CD4-positive, alpha-beta T cell (primary cell): Measurements from ENCODE around the gene ADGRA3. TPM values are rescaled to one million over a fixed set of nuclear protein-coding genes. Genes with fewer than 3 reads are reported as not detected.

Experiments
- ATAC-seq: fragments of 200-7000 bp; cut with Tn5 transposase; one replicate; pipeline ENCODE4 v1.10.0; 2022; ENCODE audit warnings: mild to moderate bottlenecking; ENCODE audit not compliant: poor library complexity
- CTCF ChIA-PET: fragments of 350-600 bp; sonication (Branson Sonifier 250); formaldehyde crosslinking; loops from one replicate; lab custom pipeline; 2021; ENCODE audit warnings: antibody characterized with exemption, inconsistent platforms; lab: Charles Lee
- POLR2A ChIA-PET: fragments of 350-600 bp; sonication (Branson Sonifier 250); formaldehyde crosslinking; loops from one replicate; lab custom pipeline; 2021; ENCODE audit warnings: antibody characterized with exemption, inconsistent platforms; lab: Charles Lee
- DNase-seq, 14 experiments: peaks; one replicate each; pipeline ENCODE4 v3.0.0-alpha.2; 2013 to 2020; ENCODE audit warnings: mixed read lengths in 2 of 14
- H3K27ac ChIP-seq, 2 donors: one replicate each; pipeline versions ENCODE4 v1.5.1 to v1.7.0; 2013; ENCODE audit warnings: low read length in 2 of 2, low read depth in 1 of 2, mild to moderate bottlenecking in 1 of 2
- H3K27me3 ChIP-seq, 2 experiments: 1 replicate in 1 of 2; 2 replicates in 1 of 2; pipeline versions ENCODE4 v1.6.1 to v1.7.0; 2013; ENCODE audit warnings: low read length in 2 of 2, control low read depth in 1 of 2, mild to moderate bottlenecking in 1 of 2, moderate library complexity in 1 of 2; ENCODE audit not compliant: insufficient read depth in 2 of 2, control insufficient read depth in 1 of 2
- H3K36me3 ChIP-seq: one replicate; pipeline ENCODE4 v1.6.1; 2013; ENCODE audit warnings: low read length, control low read depth; ENCODE audit not compliant: insufficient read depth
- H3K4me1 ChIP-seq: one replicate; pipeline ENCODE4 v1.6.1; 2013; ENCODE audit warnings: low read length, control low read depth; ENCODE audit not compliant: insufficient read depth
- H3K4me3 ChIP-seq: one replicate; pipeline ENCODE4 v1.5.1; 2013; ENCODE audit warnings: mild to moderate bottlenecking, low read length, moderate library complexity
- H3K9me3 ChIP-seq, 2 experiments: 1 replicate in 1 of 2; 2 replicates in 1 of 2; pipeline versions ENCODE4 v1.6.1 to v1.7.0; 2013; ENCODE audit warnings: low read length in 2 of 2, mild to moderate bottlenecking in 2 of 2, control low read depth in 1 of 2, moderate library complexity in 1 of 2; ENCODE audit not compliant: control insufficient read depth in 1 of 2, insufficient read depth in 1 of 2
- H3K27ac Mint-ChIP-seq: one replicate; pipeline ENCODE4 v1.8.0; 2020; ENCODE audit warnings: mixed read lengths
- H3K27me3 Mint-ChIP-seq: one replicate; pipeline ENCODE4 v1.8.0; 2021; ENCODE audit warnings: mixed read lengths
- H3K36me3 Mint-ChIP-seq: one replicate; pipeline ENCODE4 v1.8.0; 2021; ENCODE audit warnings: low read depth, mixed read lengths
- H3K4me1 Mint-ChIP-seq: one replicate; pipeline ENCODE4 v1.8.0; 2021; ENCODE audit warnings: low read depth, mixed read lengths
- H3K4me3 Mint-ChIP-seq: one replicate; pipeline ENCODE4 v1.8.0; 2020; ENCODE audit warnings: mild to moderate bottlenecking, mixed read lengths
- H3K9me3 Mint-ChIP-seq: one replicate; pipeline ENCODE4 v1.8.0; 2020; ENCODE audit warnings: mixed read lengths
- CTCF ChIP-seq: fragments of 200-600 bp; IDR thresholded peaks from one replicate; pipeline ENCODE4 v1.8.0; 2022; ENCODE audit warnings: antibody characterized with exemption, mild to moderate bottlenecking
- intact Hi-C, 2 experiments: fragments of 100-400 bp; cut with DNase I in 1 of 2; cut with micrococcal nuclease in 1 of 2; formaldehyde crosslinking; loops; one replicate each; pipeline versions ENCODE4 v1.15.1 to v1.9.0; 2023 to 2025; cut with DNase I, micrococcal nuclease
- total RNA-seq, 174 experiments: library from RNA in 2 of 174; stranded (reverse) in 2 of 174; gene quantifications; one replicate each; pipeline ENCODE4 v1.2.3 and lab custom pipeline; 2021 to 2026

The ADGRA3 gene
- total RNA-seq, 2 experiments from 2014 or later = 2.2 to 3.1 TPM

GRCh38 chr4:22551550-22551949, 35.7 kb upstream of the ADGRA3 start:
- ChIA-PET CTCF (no interaction called here), POLR2A (no interaction called here)
- intact Hi-C loops = no loop called here
- no peak for DNase-seq
- Mint-ChIP-seq H3K4me3 (no peak overlapping the region), H3K27me3 (no peaks in the 10 kb centered on the region), H3K9me3 (peaks cover 3% of the 10 kb centered on the region), H3K36me3 (no peaks in the 10 kb centered on the region), H3K27ac (no peak overlapping the region), H3K4me1 (no peaks in the 10 kb centered on the region)
- no peak for ATAC-seq
- Histone ChIP-seq H3K27ac (no peak overlapping the region), H3K27me3 (no peaks in the 10 kb centered on the region), H3K4me1 (no peaks in the 10 kb centered on the region), H3K36me3 (no peaks in the 10 kb centered on the region), H3K4me3 (no peak overlapping the region), H3K9me3 (peaks cover 0 to under 1% of the 10 kb centered on the region in 2 experiments)
- no peak for TF ChIP-seq CTCF

GRCh38 chr4:22546299-22546698, 30.4 kb upstream of the ADGRA3 start:
- H3K36me3 Mint-ChIP-seq = no peaks in the 10 kb centered on the region
- H3K27ac ChIP-seq = no peak overlapping the region
- no peaks in the 10 kb centered on the region for H3K4me1 Mint-ChIP-seq
- no peak overlapping the region for H3K4me3 Mint-ChIP-seq
- H3K9me3 Mint-ChIP-seq = peaks cover 8% of the 10 kb centered on the region
- H3K9me3 ChIP-seq = peaks cover 0 to 6% of the 10 kb centered on the region in 2 experiments
- ChIA-PET CTCF (no interaction called here), POLR2A (no interaction called here)
- no peak for TF ChIP-seq CTCF
- no peaks in the 10 kb centered on the region for H3K4me1 ChIP-seq
- DNase-seq (no peak), ATAC-seq (no peak)
- H3K36me3 ChIP-seq = no peaks in the 10 kb centered on the region
- H3K27ac Mint-ChIP-seq = no peak overlapping the region
- no peaks in the 10 kb centered on the region for H3K27me3 Mint-ChIP-seq
- H3K27me3 ChIP-seq = no peaks in the 10 kb centered on the region
- intact Hi-C loops = no loop called here
- H3K4me3 ChIP-seq = no peak overlapping the region

- no peak overlapping the region for H3K27ac Mint-ChIP-seq
Measured at GRCh38 chr4:22539251-22539650, 23.4 kb upstream of the ADGRA3 start.

More at GRCh38 chr4:22539251-22539650, 23.4 kb upstream of the ADGRA3 start:
- no peak overlapping the region for H3K27ac ChIP-seq
- Mint-ChIP-seq H3K9me3 (peaks cover 9% of the 10 kb centered on the region), H3K36me3 (peaks cover 6% of the 10 kb centered on the region), H3K4me1 (no peaks in the 10 kb centered on the region), H3K27me3 (no peaks in the 10 kb centered on the region), H3K4me3 (no peak overlapping the region)
- no peaks in the 10 kb centered on the region for H3K4me1 ChIP-seq
- no peaks in the 10 kb centered on the region for H3K9me3 ChIP-seq
- H3K36me3 ChIP-seq = no peaks in the 10 kb centered on the region
- ATAC-seq (no peak), DNase-seq (no peak)
- intact Hi-C loops = no loop called here
- no peak for TF ChIP-seq CTCF
- H3K27me3 ChIP-seq = no peaks in the 10 kb centered on the region
- H3K4me3 ChIP-seq = no peak overlapping the region
- CTCF ChIA-PET = no interaction called here
- POLR2A ChIA-PET = no interaction called here
